ENCODE measurements around the gene HMOX2. TPM values are rescaled to one million over a fixed set of nuclear protein-coding genes. Genes with fewer than 3 reads are reported as not detected.

Gene HMOX2
- total and polyA plus RNA-seq, 2 experiments from 2014 or later, result 61.5 to 101 TPM

GRCh38 chr16:4474192-4474961 is 1.8 kb upstream of the HMOX2 start, which contains the start of gene NMRAL1:
TSS of gene NMRAL1 (minus strand) at chr16:4474625. CDS start at chr16:4474132, 493 bp downstream.
- Histone ChIP-seq H3K4me3 (peak within 1 kb of the TSS; percentile 41), H3K36me3 (no peaks in the 10 kb centered on the region), H3K27me3 (no peaks in the 10 kb centered on the region), H3K27ac (no peak within 1 kb of the TSS), H3K4me1 (ENCODE audit: low read depth) (peaks cover 3% of the 10 kb centered on the region), H3K9me3 (ENCODE audit: low read depth) (no peaks in the 10 kb centered on the region)
- peak; percentile 90 to 96 for DNase-seq (ENCODE audit: low read depth in 1 of 2, low spot score in 1 of 2)
- peak; percentile 5 for TF ChIP-seq CTCF (IDR thresholded peaks at IDR 0.05; ENCODE audit: low read depth, low read length)

- H3K27ac ChIP-seq, result no peak overlapping the region
- peak; percentile 47 for TF ChIP-seq CTCF (IDR thresholded peaks at IDR 0.05; ENCODE audit: low read depth, low read length)
- H3K9me3 ChIP-seq (ENCODE audit: low read depth), result no peaks in the 10 kb centered on the region
- no peaks in the 10 kb centered on the region for H3K36me3 ChIP-seq
- DNase-seq (ENCODE audit: low read depth in 1 of 2, low spot score in 1 of 2), result peak in 1 of 2 donors; percentile 57
- H3K4me1 ChIP-seq (ENCODE audit: low read depth), result peaks cover 12% of the 10 kb centered on the region
- no peaks in the 10 kb centered on the region for H3K27me3 ChIP-seq
- H3K4me3 ChIP-seq, result no peak overlapping the region
Observed at GRCh38 chr16:4477966-4478365, 1.8 kb downstream of the HMOX2 start.

GRCh38 chr16:4481526-4481925 is 5.3 kb downstream of the HMOX2 start:
- H3K27me3 ChIP-seq, result no peaks in the 10 kb centered on the region
- H3K4me1 ChIP-seq (ENCODE audit: low read depth), result peaks cover 24% of the 10 kb centered on the region
- peaks cover 3% of the 10 kb centered on the region for H3K36me3 ChIP-seq
- peak overlapping the region; percentile 64 for H3K27ac ChIP-seq
- no peak for DNase-seq (ENCODE audit: low read depth in 1 of 2, low spot score in 1 of 2)
- TF ChIP-seq CTCF (IDR thresholded peaks at IDR 0.05; ENCODE audit: low read depth, low read length), result no peak
- H3K4me3 ChIP-seq, result no peak overlapping the region
- H3K9me3 ChIP-seq (ENCODE audit: low read depth), result no peaks in the 10 kb centered on the region

- no peak for DNase-seq (ENCODE audit: low read depth in 1 of 2, low spot score in 1 of 2)
- Histone ChIP-seq H3K27me3 (no peaks in the 10 kb centered on the region), H3K36me3 (peaks cover 3% of the 10 kb centered on the region), H3K4me1 (ENCODE audit: low read depth) (peaks cover 28% of the 10 kb centered on the region), H3K4me3 (no peak overlapping the region), H3K27ac (peak overlapping the region; percentile 64), H3K9me3 (ENCODE audit: low read depth) (no peaks in the 10 kb centered on the region)
- TF ChIP-seq CTCF (IDR thresholded peaks at IDR 0.05; ENCODE audit: low read depth, low read length), result no peak
Observed at GRCh38 chr16:4481963-4482362, 5.8 kb downstream of the HMOX2 start.

- Histone ChIP-seq H3K4me3 (no peak overlapping the region), H3K36me3 (peaks cover 3% of the 10 kb centered on the region), H3K27ac (peak overlapping the region; percentile 90), H3K4me1 (ENCODE audit: low read depth) (peaks cover 25% of the 10 kb centered on the region), H3K27me3 (no peaks in the 10 kb centered on the region), H3K9me3 (ENCODE audit: low read depth) (no peaks in the 10 kb centered on the region)
- TF ChIP-seq CTCF (IDR thresholded peaks at IDR 0.05; ENCODE audit: low read depth, low read length), result no peak
- peak in 1 of 2 donors; percentile 66 for DNase-seq (ENCODE audit: low read depth in 1 of 2, low spot score in 1 of 2)
Observed at GRCh38 chr16:4486126-4486893, 10.1 kb downstream of the HMOX2 start.

Data from cardiac muscle cell (in vitro differentiated cells and primary cell).